T-helper 1 cell treated with Interleukin-12 subunit alpha and Interleukin-12 subunit beta and Interleukin-4 antibody, amounts not matched to agents 30 μg/mL and 1 μg/mL, for 36 hours (primary cell): ENCODE results near the gene POLR2J.
A peak's percentile ranks its signal among the peaks of the same experiment; 100 is the strongest.
"Not testable (repeated sequence)": the region's sequence is repeated elsewhere in the genome, so short reads cannot be mapped to it uniquely, and the experiment has no call there.

Experiments used
- H3K27ac Mint-ChIP-seq: one replicate; pipeline ENCODE4 v1.8.0; 2021; ENCODE audit warnings: mild to moderate bottlenecking, mixed read lengths
- H3K27me3 Mint-ChIP-seq: one replicate; pipeline ENCODE4 v1.8.0; 2021; ENCODE audit warnings: low read depth, mixed read lengths
- H3K36me3 Mint-ChIP-seq: one replicate; pipeline ENCODE4 v1.8.0; 2021; ENCODE audit warnings: low read depth, mixed read lengths
- H3K4me1 Mint-ChIP-seq: one replicate; pipeline ENCODE4 v1.8.0; 2021; ENCODE audit warnings: low read depth, mixed read lengths
- H3K4me3 Mint-ChIP-seq: one replicate; pipeline ENCODE4 v1.8.0; 2021; ENCODE audit warnings: mild to moderate bottlenecking, moderate library complexity, mixed read lengths
- H3K9me3 Mint-ChIP-seq: one replicate; pipeline ENCODE4 v1.8.0; 2021; ENCODE audit warnings: mixed read lengths

The POLR2J gene

GRCh38 chr7:102478314-102479208 is at the start of gene POLR2J:
POLR2J (minus strand) TSS chr7:102478922; CDS start chr7:102478860, 62 bp downstream.
- not testable (repeated sequence) for H3K4me1 Mint-ChIP-seq, H3K9me3 Mint-ChIP-seq, H3K36me3 Mint-ChIP-seq, H3K27me3 Mint-ChIP-seq
- peak within 1 kb of the TSS; percentile 70 for H3K27ac Mint-ChIP-seq
- peak within 1 kb of the TSS; percentile 83 for H3K4me3 Mint-ChIP-seq

- not testable (repeated sequence) for H3K36me3 Mint-ChIP-seq, H3K4me1 Mint-ChIP-seq, H3K27ac Mint-ChIP-seq, H3K9me3 Mint-ChIP-seq, H3K4me3 Mint-ChIP-seq, H3K27me3 Mint-ChIP-seq
Measured at GRCh38 chr7:102527822-102528793, 49.4 kb upstream of the POLR2J start.

- not testable (repeated sequence) for H3K27ac Mint-ChIP-seq, H3K27me3 Mint-ChIP-seq, H3K4me1 Mint-ChIP-seq, H3K9me3 Mint-ChIP-seq, H3K4me3 Mint-ChIP-seq, H3K36me3 Mint-ChIP-seq
Measured at GRCh38 chr7:102527182-102527581, 48.5 kb upstream of the POLR2J start.

- H3K9me3 Mint-ChIP-seq, H3K4me3 Mint-ChIP-seq, H3K27me3 Mint-ChIP-seq, H3K4me1 Mint-ChIP-seq, H3K36me3 Mint-ChIP-seq, H3K27ac Mint-ChIP-seq: not testable (repeated sequence)
Measured at GRCh38 chr7:102524803-102525202, 46.1 kb upstream of the POLR2J start.

GRCh38 chr7:102520797-102521196 is 42.1 kb upstream of the POLR2J start:
- H3K4me1 Mint-ChIP-seq, H3K9me3 Mint-ChIP-seq, H3K27me3 Mint-ChIP-seq, H3K36me3 Mint-ChIP-seq, H3K4me3 Mint-ChIP-seq, H3K27ac Mint-ChIP-seq: not testable (repeated sequence)

- H3K27me3 Mint-ChIP-seq, H3K36me3 Mint-ChIP-seq, H3K27ac Mint-ChIP-seq, H3K4me1 Mint-ChIP-seq, H3K9me3 Mint-ChIP-seq: not testable (repeated sequence)
- H3K4me3 Mint-ChIP-seq: peak within 1 kb of the TSS; percentile 57
Measured at GRCh38 chr7:102517550-102518147, 38.9 kb upstream of the POLR2J start, which contains the start of gene RASA4B. RASA4B (minus strand) TSS chr7:102517777; CDS start chr7:102517710, 67 bp downstream.

GRCh38 chr7:102516951-102517350 is 38.2 kb upstream of the POLR2J start:
- H3K27ac Mint-ChIP-seq, H3K27me3 Mint-ChIP-seq, H3K4me3 Mint-ChIP-seq, H3K4me1 Mint-ChIP-seq, H3K9me3 Mint-ChIP-seq, H3K36me3 Mint-ChIP-seq: not testable (repeated sequence)

GRCh38 chr7:102515889-102516288 is 37.2 kb upstream of the POLR2J start:
- not testable (repeated sequence) for H3K9me3 Mint-ChIP-seq, H3K4me1 Mint-ChIP-seq, H3K36me3 Mint-ChIP-seq, H3K27me3 Mint-ChIP-seq, H3K4me3 Mint-ChIP-seq, H3K27ac Mint-ChIP-seq

- not testable (repeated sequence) for H3K36me3 Mint-ChIP-seq, H3K27ac Mint-ChIP-seq, H3K4me3 Mint-ChIP-seq, H3K4me1 Mint-ChIP-seq, H3K27me3 Mint-ChIP-seq, H3K9me3 Mint-ChIP-seq
Measured at GRCh38 chr7:102514881-102515721, 36.4 kb upstream of the POLR2J start.

GRCh38 chr7:102512642-102513221 is 34.0 kb upstream of the POLR2J start:
- not testable (repeated sequence) for H3K27ac Mint-ChIP-seq, H3K9me3 Mint-ChIP-seq, H3K36me3 Mint-ChIP-seq, H3K27me3 Mint-ChIP-seq, H3K4me3 Mint-ChIP-seq, H3K4me1 Mint-ChIP-seq

GRCh38 chr7:102511860-102512522 is 33.3 kb upstream of the POLR2J start:
- not testable (repeated sequence) for H3K4me1 Mint-ChIP-seq, H3K36me3 Mint-ChIP-seq, H3K9me3 Mint-ChIP-seq, H3K27ac Mint-ChIP-seq, H3K27me3 Mint-ChIP-seq, H3K4me3 Mint-ChIP-seq

GRCh38 chr7:102510575-102510974 is 31.9 kb upstream of the POLR2J start:
- not testable (repeated sequence) for H3K36me3 Mint-ChIP-seq, H3K4me3 Mint-ChIP-seq, H3K27ac Mint-ChIP-seq, H3K27me3 Mint-ChIP-seq, H3K9me3 Mint-ChIP-seq, H3K4me1 Mint-ChIP-seq

- H3K36me3 Mint-ChIP-seq, H3K27me3 Mint-ChIP-seq, H3K4me3 Mint-ChIP-seq, H3K9me3 Mint-ChIP-seq, H3K27ac Mint-ChIP-seq, H3K4me1 Mint-ChIP-seq: not testable (repeated sequence)
Measured at GRCh38 chr7:102507410-102508088, 28.8 kb upstream of the POLR2J start.
